GM12801 (cell line): ENCODE measurements around the gene LYPD4.

ENCODE experiments used
- CTCF ChIP-seq: IDR thresholded peaks from one replicate; pipeline ENCODE4 v1.5.1; 2011; ENCODE audit warnings: control low read depth; ENCODE audit not compliant: insufficient read length; ENCODE audit errors: extremely low read depth

The LYPD4 gene

DNA sequence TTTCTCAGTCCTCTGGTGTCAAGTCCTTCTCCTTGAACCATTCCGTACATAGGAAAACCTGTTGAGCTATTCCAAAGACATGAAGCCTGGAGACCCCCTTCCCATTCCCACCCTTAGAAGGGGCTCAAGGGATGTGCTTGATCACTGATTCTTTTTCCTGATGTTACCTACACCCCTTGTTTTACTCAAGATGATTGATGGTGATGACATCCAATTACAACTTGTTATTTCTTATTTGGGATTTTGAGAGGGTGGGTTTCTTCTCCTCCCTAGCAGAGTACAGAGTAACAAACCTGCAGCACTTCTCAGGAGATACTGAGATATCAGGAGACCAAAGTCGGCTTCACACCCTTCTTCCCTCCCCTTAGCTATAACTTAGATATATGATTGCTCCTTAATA lies 8.9 kb upstream of the LYPD4 start:
- TF ChIP-seq CTCF: no peak

- no peak for TF ChIP-seq CTCF
Measured at GRCh38 chr19:41851456-41851855, 7.0 kb upstream of the LYPD4 start.

DNA sequence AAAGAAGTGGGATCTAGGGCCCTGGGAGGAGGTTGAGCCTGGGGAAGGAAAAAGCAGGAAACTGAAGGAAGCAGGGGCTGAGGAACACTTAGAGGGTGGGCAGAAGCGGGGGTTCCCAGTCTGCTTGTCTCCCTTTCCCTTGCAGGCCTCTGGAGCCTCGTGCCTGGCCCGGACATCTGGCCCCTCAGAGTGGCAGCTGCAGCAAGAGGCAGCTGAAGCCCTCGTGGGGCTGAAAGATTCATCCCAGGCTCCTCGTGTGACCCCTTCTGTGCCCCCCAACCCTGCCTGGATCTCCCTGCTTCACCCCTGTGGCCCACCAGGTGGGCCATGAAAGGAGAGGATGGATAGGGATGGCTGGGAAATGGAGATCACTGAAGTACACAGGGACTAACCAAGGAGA lies 5.9 kb upstream of the LYPD4 start:
- TF ChIP-seq CTCF: no peak

DNA sequence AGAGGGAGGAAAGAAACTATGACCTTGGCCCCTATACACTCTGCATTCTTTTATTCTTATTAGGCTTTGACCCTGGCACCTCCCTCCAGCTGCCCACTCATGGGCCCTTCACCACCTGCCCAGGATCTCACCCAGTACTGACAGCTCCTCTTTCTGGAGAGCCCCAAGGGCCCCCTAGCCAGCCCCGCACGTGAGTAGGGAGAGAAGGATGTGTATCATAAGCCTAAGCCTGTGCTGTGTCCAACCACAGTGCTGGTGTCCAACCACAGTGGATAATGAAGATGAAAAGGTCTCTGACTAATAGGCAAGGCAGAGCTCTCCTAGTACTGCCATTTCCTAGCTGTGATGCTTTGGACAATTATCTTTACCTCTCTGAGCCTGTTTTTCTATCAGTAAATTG lies 4.6 kb upstream of the LYPD4 start:
- no peak for TF ChIP-seq CTCF

GRCh38 chr19:41848666-41849065 lies 4.2 kb upstream of the LYPD4 start:
- no peak for TF ChIP-seq CTCF

- TF ChIP-seq CTCF: no peak
Measured at GRCh38 chr19:41847351-41848105, 3.0 kb upstream of the LYPD4 start.

DNA sequence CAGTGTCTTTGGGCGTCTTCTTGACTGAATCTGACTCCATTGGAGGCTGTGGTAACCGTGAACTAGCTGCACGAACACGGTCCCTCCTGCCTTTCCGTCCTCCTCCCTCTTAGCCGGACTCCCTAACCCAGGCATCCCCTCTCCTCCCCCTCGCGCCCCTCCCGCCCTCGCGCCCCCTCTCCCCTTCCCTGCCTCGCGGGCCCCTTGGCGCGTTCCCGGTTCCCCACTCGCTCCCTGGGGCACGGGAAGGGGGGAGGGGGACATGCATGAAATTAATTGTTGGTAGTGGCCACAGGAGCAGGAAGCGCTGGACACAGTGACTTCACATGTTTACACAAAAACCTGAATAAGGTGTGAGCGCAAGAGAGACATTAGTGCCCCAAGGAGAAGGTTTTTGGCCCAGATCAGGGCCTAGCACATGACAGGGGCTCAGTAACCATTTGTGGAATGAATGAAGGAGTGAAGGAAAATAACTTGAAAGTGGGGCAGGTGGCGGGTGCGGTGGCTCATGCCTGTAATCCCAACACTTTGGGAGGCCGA lies 638 bp upstream of the LYPD4 start:
- no peak for TF ChIP-seq CTCF

GRCh38 chr19:41845001-41845050 lies 343 bp upstream of the LYPD4 start, which contains the start of gene DMRTC2:
Gene DMRTC2, plus strand, starts transcription at chr19:41845042. Its CDS starts 2,387 bp downstream, at chr19:41847429.
- TF ChIP-seq CTCF: no peak
